GM06990 (cell line): ENCODE measurements around the gene MSH5.

Experiments
- DNase-seq: peaks from one replicate; pipeline ENCODE4 v3.0.0-alpha.2; 2011; ENCODE audit not compliant: insufficient read length; ENCODE audit errors: extremely low read depth
- H3K27me3 ChIP-seq: replicated peaks from 2 replicates; pipeline ENCODE4 v1.6.0; 2011; ENCODE audit warnings: low read length; ENCODE audit not compliant: control insufficient read depth, insufficient read depth
- H3K36me3 ChIP-seq: 2 replicates; pipeline ENCODE4 v1.5.1; 2011; ENCODE audit warnings: low read length; ENCODE audit not compliant: control insufficient read depth, insufficient read depth
- H3K4me3 ChIP-seq: replicated peaks from 2 replicates; pipeline ENCODE4 v1.5.1; 2011; ENCODE audit warnings: low read depth, mild to moderate bottlenecking, control low read depth, low read length
- CTCF ChIP-seq: IDR thresholded peaks from 2 replicates; pipeline ENCODE4 v1.5.1; 2011; ENCODE audit warnings: low read length, control low read depth, mild to moderate bottlenecking, inconsistent platforms; ENCODE audit not compliant: insufficient read depth, poor library complexity, severe bottlenecking

Gene MSH5

GRCh38 chr6:31739639-31740396, at the start of gene MSH5:
MSH5 (plus strand) TSS chr6:31740005; CDS start chr6:31740467, 462 bp downstream.
- H3K27me3 ChIP-seq = no peaks in the 10 kb centered on the region
- H3K36me3 ChIP-seq = peaks cover 6% of the 10 kb centered on the region
- peak within 1 kb of the TSS; percentile 91 for H3K4me3 ChIP-seq
- TF ChIP-seq CTCF = no peak
- peak; percentile 100 for DNase-seq

DNA sequence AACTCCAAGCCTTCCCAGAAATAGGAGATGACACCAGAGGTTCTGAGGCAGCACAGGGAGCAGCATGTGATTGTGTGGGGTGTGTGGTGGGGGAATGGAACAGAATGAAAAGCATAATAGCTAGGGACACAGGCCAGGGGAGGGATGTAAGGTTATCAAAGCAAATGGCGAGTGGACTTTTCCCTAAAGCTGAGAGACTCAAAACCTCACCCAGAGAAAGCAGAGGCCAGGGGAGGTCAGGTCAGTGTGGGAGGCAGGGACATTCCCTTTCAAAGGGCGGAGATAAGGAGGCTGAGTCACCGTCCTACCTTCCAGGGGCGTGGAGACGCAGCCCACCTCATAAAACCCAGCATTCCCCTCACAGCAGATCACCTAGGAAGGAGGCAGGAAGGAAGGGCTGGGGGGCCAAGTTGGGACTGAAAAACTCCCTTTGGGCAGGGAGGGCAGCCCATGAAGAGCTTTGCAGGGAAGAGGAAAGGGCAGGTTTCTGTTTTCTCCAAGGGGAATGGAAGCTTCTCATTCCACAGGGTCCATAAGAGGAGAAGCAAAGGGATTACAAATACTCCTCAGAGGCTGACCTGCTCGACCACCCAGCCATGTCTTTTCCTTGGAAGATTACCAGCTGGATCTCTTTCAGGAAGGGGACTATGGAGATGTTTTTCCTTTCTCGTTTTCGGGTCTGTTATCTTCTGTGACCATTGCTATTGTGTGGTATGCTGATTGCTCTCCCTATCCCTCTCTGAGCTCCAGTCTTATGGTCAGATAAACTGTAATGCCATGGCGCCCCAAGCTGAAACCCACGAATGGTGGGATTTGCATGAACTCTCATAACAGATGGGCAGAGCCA, 49.4 kb upstream of the MSH5 start:
- H3K27me3 ChIP-seq = no peaks in the 10 kb centered on the region
- no peak for DNase-seq
- H3K4me3 ChIP-seq = no peak overlapping the region
- no peak for TF ChIP-seq CTCF
- peaks cover 45% of the 10 kb centered on the region for H3K36me3 ChIP-seq

- TF ChIP-seq CTCF = no peak
- H3K4me3 ChIP-seq = no peak overlapping the region
- peaks cover 45% of the 10 kb centered on the region for H3K36me3 ChIP-seq
- no peak for DNase-seq
- H3K27me3 ChIP-seq = no peaks in the 10 kb centered on the region
These were observed 48.7 kb upstream of the MSH5 start for GRCh38 chr6:31691078-31691463.

- Histone ChIP-seq H3K4me3 (no peak overlapping the region), H3K27me3 (no peaks in the 10 kb centered on the region), H3K36me3 (peaks cover 44% of the 10 kb centered on the region)
- DNase-seq = no peak
- TF ChIP-seq CTCF = no peak
These were observed 48.2 kb upstream of the MSH5 start for GRCh38 chr6:31691564-31692108.

GRCh38 chr6:31692353-31692752, 47.5 kb upstream of the MSH5 start:
- Histone ChIP-seq H3K27me3 (no peaks in the 10 kb centered on the region), H3K4me3 (no peak overlapping the region), H3K36me3 (peaks cover 44% of the 10 kb centered on the region)
- no peak for DNase-seq
- TF ChIP-seq CTCF = no peak
